Muscle of arm (tissue), 12 donors: ENCODE measurements around the gene RANBP6. TPM values are rescaled to one million over a fixed set of nuclear protein-coding genes. Genes with fewer than 3 reads are reported as not detected.

Experiments
- DNase-seq: peaks from one replicate; pipeline ENCODE4 v3.0.0-alpha.2; 2013
- polyA plus RNA-seq, 12 donors: library from polyadenylated mRNA; unstranded; fragments of 120-200 nt; gene quantifications; one replicate each; pipeline ENCODE4 v1.2.1, GENCODE V29; 2013; ENCODE audit not compliant: insufficient read length in 12 of 12

Gene RANBP6
- polyA plus RNA-seq, 12 donors = 15.2 to 23.4 (median 20.2) TPM; not detected in 1

GRCh38 chr9:6008169-6008979 is 7.0 kb downstream of the RANBP6 start:
- peak; percentile 98 for DNase-seq

- DNase-seq = peak; percentile 76
Measured at GRCh38 chr9:6007770-6008168, 7.7 kb downstream of the RANBP6 start.

- DNase-seq = peak; percentile 66
Measured at GRCh38 chr9:6007058-6007769, 8.2 kb downstream of the RANBP6 start.

- DNase-seq = no peak
Measured at GRCh38 chr9:6006749-6007057, 8.7 kb downstream of the RANBP6 start.

GRCh38 chr9:6000955-6001354 is 14.5 kb downstream of the RANBP6 start:
- DNase-seq = no peak

- DNase-seq = no peak
Measured at GRCh38 chr9:5999443-6000101, 15.9 kb downstream of the RANBP6 start.

- no peak for DNase-seq
Measured at GRCh38 chr9:5994493-5994892, 20.9 kb downstream of the RANBP6 start.

- DNase-seq = no peak
Measured at GRCh38 chr9:5988265-5988664, 27.2 kb downstream of the RANBP6 start.

GRCh38 chr9:5983042-5983441 is 32.4 kb downstream of the RANBP6 start:
- DNase-seq = no peak

- DNase-seq = no peak
Measured at GRCh38 chr9:5982317-5982716, 33.1 kb downstream of the RANBP6 start.

GRCh38 chr9:5978523-5978922 is 36.9 kb downstream of the RANBP6 start:
- DNase-seq = no peak

GRCh38 chr9:5976674-5977397 is 38.6 kb downstream of the RANBP6 start:
- no peak for DNase-seq

- no peak for DNase-seq
Measured at GRCh38 chr9:5971740-5972139, 43.7 kb downstream of the RANBP6 start.

Other genes starting within 250 kb of the RANBP6 start
- 10 to 100 TPM in 6 of 12 donors, 1 to 10 TPM in 5, not detected in 1; 6.6 to 15.0 (median 10.4) TPM for gene ERMP1, start 182.5 kb downstream of the RANBP6 start, polyA plus RNA-seq
- gene MLANA, start 124.7 kb downstream of the RANBP6 start, polyA plus RNA-seq = 10 to 100 TPM in 1 of 12 donors, 1 to 10 TPM in 5, under 1 TPM in 4, not detected in 2; 0.34 to 19.1 (median 1.1) TPM
- gene IL33, start 200.2 kb upstream of the RANBP6 start, polyA plus RNA-seq = 10 to 100 TPM in 11 of 12 donors, not detected in 1; 19.5 to 57.2 (median 31.7) TPM